Fibroblast of skin of right quadriceps (primary cell): Measurements from ENCODE around the gene TMEM181.
"Not testable (repeated sequence)": the region's sequence is repeated elsewhere in the genome, so short reads cannot be mapped to it uniquely, and the experiment has no call there.

Experiments used
- DNase-seq: peaks from one replicate; pipeline ENCODE4 v3.0.0-alpha.2; 2013

TMEM181 gene

DNA sequence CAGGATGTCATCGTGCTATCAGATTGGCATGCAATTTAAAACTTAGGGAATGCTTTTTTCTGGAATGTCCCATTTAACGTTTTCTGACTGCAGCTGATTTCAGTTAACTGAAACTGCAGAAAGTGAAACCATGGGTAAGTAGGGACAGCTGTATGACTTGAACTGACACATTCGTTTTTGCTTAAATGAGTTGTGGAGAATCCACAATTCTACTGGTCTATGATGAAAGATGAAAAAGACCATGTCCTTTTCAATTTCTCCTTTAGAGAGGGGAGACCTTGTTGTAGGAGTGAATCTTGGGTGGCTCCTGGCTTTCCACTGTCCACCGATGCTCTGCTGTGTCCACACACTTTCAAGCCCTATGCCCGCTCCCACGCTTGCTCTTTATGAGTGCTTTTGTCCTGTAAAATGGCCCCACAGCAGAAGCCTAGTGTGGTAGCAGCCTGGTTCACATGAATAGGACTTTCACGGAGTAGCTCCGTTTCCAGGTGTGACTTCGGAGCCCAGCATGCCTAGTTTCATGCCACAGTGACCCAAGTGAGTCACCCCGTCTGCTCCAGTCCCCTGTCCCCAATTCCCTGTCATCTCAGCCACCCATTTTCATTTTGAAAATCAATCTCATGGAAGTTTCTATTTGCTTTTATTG lies 62.8 kb downstream of the TMEM181 start:
- DNase-seq = peak; percentile 18

DNA sequence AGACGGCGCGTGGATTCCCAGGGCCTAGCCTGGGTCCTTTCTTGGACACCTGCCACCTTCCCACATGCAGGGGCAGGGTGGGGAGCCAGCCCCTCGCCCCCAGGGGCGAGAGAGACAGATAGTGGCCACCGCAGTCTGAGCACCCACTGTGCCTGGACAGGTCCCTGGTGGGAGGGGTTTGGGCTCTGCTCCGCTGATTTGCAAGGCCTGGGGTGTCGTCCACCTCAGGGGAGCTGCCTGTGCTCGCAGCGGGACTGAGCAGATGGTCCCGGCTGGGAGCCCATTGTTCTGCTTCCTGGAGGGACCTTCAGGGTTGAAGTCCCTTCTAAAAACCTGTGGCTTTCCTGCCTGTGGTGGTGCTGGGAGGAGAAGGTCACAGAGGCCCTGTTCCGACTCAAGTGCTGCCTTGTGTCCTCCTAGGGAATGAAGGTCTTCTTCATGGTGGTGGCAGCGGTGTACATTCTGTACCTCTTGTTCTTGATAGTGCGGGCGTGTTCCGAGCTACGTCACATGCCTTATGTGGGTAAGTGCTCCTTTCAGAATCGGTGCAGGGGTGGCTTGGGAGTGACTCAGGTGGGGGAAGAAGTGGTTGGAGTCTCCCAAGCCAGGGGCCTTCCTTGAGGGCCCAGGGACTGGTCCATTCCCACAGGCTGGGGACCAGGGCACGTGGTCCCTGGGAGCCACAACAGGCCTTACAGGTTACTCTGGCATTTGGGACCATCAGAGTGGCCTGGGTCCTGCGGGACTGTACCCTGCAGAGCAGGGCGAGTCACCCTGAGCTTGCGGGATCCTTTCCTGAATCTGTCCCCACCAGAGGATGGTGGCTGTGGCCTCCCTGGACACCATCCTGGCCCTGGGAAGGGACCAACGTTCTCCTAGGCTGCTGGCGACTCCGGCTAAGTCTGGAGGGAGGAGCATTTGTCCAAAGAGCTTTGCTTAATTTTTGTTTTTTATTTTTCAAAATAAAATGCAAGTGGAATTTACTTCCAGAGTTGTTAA lies 65.1 kb downstream of the TMEM181 start:
- no peak for DNase-seq

- no peak for DNase-seq
Measured at GRCh38 chr6:158625881-158626305, 66.0 kb downstream of the TMEM181 start.

GRCh38 chr6:158626360-158627167 lies 66.7 kb downstream of the TMEM181 start:
- no peak for DNase-seq

DNA sequence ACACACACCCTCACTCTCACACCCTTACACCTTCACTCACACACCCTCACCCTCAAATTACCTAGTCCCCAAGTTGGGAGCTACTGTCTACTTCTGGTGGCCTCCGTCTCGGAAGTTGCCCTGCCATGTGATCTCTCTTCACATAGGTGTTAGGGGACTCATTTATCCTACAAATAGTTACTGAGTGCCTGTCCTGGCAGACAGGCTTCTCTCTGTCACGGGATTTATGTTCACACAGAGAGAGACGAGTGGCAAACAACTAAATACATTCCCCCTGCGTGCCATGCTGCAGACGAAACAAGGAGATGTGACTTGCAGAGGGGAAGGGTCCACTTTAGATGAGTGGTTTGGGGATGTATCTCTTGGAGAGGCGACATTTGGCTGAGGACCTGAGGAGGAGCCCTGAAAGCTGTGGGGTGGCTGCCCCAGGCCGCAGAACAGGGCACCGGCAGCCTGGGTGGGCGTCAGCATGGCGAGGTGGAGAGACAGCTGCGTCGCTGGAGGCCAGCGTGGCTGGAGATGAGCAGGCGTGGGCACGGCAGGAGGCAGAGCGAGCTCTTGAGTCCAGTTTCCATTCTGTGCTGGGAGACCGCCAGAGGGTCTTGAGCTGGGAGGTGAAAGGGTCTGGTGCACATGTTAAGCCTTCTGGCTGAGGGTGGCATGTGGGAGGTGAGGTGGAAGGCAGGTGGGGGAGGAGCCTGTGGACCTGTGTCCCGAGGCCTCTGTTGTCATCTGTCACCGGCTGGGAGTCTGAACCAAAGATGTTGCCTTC lies 67.5 kb downstream of the TMEM181 start:
- DNase-seq = no peak

- no peak for DNase-seq
Measured at GRCh38 chr6:158627940-158628211, 68.0 kb downstream of the TMEM181 start.

DNA sequence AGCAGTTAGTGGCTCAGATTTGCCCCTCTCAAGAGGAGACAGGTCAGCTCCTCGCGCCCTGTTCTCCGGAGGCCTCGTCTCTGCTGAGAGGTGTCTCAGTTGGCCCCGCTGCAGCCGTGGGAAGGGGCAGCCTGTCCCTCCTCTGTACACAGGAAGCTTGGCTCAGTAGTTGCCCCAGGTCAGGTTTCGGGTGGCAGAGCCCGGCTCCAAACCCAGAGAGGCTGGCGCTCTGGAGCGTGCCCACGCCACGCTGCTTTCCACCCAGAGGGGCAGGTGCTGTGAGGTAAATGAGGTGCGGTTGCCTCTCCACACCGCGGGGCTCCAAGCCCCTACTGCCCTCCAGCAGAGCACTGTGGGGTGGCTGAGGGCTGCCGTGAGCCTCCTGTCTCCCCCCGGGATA lies 68.7 kb downstream of the TMEM181 start:
- no peak for DNase-seq

DNA sequence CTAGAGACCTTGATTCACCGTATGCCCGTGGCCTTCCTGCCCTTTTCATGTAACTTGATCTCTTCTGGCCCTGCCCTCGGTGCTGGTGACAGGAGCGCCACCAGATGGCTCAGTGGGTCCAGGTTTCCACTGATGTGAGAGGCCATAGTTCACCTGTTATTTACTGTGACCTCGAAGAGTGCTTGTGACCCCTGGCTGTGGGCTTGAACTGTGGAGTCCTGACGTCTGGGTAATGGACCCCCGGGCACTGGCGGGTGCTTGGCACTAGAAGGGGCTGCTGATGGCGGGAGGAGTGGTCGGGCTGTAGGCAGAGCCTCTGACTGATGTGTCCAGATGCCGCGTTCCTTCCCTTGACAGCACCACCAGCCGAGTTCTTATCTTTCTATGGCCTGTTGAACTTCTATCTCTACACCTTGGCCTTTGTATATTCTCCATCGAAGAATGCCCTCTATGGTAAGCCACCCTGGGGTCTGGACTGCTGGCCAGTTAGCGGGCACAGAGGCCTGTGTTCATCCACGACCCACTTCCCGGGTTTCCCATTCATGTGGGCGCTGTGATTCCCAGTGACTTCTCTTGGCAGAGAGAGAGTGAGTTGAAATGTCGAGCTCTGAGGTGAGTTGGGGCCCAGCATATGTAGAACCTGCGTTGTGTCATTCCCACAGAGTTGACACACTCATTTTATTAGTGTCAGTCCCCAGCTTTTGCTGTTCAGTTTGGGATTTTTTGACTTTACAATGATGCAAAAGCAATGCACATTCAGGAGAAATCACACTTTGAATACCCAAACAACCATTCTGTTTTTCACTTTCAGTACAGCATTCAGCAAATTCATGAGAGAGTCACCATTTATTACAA lies 69.7 kb downstream of the TMEM181 start:
- no peak for DNase-seq

GRCh38 chr6:158630938-158631616 lies 71.2 kb downstream of the TMEM181 start:
- no peak for DNase-seq

DNA sequence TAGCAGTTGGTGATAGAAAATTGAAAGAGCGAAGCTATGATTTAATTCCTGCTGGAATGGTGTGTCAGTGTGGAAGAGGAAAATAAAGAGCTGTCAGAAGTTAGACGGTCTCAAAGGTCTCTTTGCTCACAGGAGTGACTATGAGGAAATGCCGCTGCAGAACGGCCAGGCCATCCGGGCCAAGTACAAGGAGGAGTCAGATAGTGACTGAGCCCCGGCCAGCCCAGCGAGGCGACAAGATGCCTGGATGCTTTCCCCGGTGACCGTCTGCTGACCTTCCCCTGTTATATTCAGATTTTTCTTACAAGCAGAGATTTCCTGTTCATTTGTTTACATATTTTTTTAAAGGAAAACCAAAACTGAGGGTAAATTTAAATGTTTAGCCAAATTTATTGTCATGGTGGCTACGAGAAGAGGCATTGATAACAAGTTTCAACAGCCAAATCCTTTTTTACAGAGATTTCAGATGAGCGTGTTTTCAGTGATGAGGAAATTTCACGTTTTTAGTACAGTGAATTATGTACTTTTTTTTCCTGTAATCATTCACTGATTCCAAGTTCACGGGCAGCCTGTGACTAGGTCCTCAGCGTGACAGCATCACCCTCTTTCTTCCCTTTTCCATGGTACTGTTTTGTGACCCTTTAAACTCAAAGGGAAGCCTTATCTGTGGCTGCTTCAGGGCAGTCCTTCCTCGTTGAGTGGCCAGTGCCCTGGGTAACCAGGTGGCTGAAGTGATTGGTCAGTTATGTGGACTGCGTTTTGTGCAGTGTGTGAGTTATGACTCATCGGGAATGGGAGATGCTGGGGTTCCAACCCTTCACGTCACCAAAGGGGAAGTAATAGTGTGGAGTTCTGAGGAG lies 72.0 kb downstream of the TMEM181 start:
- DNase-seq = no peak

- DNase-seq = not testable (repeated sequence)
Measured at GRCh38 chr6:158632538-158633119, 72.7 kb downstream of the TMEM181 start.

- no peak for DNase-seq
Measured at GRCh38 chr6:158633127-158633526, 73.2 kb downstream of the TMEM181 start.

GRCh38 chr6:158634695-158635426 lies 75.0 kb downstream of the TMEM181 start:
- DNase-seq = no peak

DNA sequence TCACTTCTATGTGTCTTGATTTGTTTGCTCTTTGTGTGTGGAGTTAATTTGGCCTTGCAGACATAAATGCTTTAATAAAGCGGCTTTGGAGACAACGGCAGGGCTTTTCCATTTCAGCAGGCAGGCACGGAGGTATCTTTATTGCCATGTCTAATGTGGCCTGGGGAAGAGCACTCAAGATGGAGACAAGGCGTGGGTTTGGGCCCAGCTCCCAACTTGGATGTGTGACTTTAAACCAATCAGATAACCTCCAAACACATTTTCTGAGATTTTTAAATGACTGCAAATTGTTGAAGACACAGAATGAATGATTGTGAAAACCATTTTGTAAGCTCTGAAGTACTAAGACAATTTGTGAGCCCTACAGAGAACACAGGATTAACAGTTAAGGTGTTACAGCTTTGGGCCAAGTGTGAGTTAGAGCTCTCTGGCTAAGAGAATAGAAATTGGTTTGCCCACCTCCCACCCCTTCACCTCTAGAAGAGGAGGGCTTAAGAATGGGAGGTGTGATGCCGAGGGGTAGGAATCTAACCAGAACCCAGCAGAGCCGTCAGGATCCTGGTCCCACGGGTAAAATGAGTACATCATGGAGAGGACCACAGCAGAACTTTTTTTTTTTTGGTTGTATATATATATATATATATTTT lies 75.7 kb downstream of the TMEM181 start:
- no peak for DNase-seq

GRCh38 chr6:158636778-158637177 lies 76.9 kb downstream of the TMEM181 start:
- DNase-seq = no peak

GRCh38 chr6:158638324-158638854 lies 78.5 kb downstream of the TMEM181 start:
- DNase-seq = no peak

GRCh38 chr6:158639056-158639455 lies 79.2 kb downstream of the TMEM181 start:
- no peak for DNase-seq

- no peak for DNase-seq
Measured at GRCh38 chr6:158640519-158640918, 80.6 kb downstream of the TMEM181 start.
